Measurements from ENCODE around the gene OR3A2.
"Not testable (repeated sequence)": the region's sequence is repeated elsewhere in the genome, so short reads cannot be mapped to it uniquely, and the experiment has no call there.

GRCh38 chr17:3241044-3241443 lies 145.1 kb downstream of the OR3A2 start:
- not testable (repeated sequence) for TF ChIP-seq CTCF, EZH2, EZH2phosphoT487 (IDR thresholded peaks at IDR 0.05)
